Fibroblast of gingiva (primary cell): Measurements from ENCODE around the gene EIF2A.
"Not testable (repeated sequence)": the region's sequence is repeated elsewhere in the genome, so short reads cannot be mapped to it uniquely, and the experiment has no call there.

Experiments
- DNase-seq: peaks from one replicate; pipeline ENCODE4 v3.0.0-alpha.2; 2011; ENCODE audit warnings: low read depth

The EIF2A gene

DNA sequence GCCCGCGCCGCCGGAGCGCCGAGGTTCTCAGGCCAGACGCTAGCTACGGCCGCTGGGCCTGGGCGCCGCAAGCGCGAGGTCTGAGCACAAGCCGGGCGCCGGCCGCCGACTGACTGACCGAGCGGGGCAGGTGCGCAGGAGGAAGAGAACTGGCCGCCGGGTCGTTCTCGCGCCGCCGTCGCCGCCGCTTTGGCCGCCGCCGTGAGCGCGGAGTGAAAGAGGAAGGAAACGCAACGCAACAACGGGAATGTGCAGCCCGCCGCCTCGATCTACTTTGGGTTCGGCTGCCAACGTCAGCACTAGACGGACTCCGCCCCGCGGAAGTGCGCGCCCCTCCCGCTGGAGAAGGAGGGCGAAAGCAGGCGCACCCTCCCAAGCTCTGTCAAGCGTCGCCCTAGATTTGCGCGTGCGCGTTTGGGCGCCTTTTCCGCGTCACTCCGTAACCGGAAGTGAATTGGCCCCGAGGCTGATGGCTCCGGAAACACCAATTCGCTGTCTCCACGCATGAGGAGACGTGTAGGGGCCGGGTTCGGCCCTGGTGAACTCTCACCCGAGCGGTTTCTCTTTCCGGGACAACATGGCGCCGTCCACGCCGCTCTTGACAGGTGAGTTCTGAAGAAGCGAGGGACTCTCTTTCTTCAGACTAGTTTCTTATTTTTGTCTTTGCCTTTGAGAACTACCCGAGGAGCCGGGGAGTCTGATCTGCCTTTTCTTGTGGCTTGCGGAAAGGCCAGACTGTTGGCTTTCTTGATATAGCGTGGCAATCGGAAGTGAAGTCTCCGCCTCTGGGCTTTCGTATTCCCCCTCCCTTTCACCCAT, at the start of gene EIF2A, which contains the start of gene SERP1:
TSS of gene EIF2A (plus strand) at position 562 of the 819 bp plus-strand sequence. CDS start at position 578, 16 bp downstream.
TSS of gene SERP1 (minus strand) at position 271 of the 819 bp plus-strand sequence. CDS start 361 bp downstream, outside the sequence.
- DNase-seq = peak; percentile 99

DNA sequence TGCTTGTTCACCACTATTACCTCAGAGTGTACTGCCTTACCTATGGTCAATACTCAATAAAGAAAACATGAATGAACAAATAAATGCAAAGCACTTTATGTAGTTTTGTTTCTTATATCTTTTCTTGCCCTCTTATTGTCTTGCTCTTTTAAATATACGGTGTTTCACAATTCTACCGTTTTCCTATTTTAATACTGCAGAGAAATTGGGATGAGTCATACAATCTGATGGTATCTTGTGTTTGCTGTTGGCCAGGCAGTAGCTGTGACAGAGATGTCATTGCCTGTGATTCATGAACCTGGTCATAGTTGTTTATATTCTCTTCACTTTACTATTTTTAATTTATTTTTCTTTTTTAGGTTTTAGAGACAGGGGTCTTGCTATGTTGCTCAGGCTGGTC, 48.6 kb upstream of the EIF2A start:
- DNase-seq = peak; percentile 44

DNA sequence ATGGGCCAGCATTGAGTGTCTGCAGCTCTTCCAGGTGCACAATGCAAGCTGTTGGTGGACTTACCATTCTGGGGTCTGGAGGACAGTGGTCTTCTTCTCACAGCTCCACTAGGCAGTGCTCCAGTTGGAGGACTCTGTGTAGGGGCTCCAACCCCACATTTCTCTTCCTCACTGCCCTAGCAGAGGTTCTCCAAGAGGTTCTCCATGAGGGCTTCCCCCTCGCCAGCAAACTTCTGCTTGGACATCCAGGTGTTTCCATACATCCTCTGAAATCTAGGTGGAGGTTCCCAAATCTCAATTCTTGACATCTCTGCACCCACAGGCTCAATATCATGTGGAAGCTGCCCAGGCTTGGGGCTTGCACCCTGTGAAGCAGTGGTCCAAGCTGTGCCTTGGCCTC, 45.6 kb upstream of the EIF2A start:
- not testable (repeated sequence) for DNase-seq

DNA sequence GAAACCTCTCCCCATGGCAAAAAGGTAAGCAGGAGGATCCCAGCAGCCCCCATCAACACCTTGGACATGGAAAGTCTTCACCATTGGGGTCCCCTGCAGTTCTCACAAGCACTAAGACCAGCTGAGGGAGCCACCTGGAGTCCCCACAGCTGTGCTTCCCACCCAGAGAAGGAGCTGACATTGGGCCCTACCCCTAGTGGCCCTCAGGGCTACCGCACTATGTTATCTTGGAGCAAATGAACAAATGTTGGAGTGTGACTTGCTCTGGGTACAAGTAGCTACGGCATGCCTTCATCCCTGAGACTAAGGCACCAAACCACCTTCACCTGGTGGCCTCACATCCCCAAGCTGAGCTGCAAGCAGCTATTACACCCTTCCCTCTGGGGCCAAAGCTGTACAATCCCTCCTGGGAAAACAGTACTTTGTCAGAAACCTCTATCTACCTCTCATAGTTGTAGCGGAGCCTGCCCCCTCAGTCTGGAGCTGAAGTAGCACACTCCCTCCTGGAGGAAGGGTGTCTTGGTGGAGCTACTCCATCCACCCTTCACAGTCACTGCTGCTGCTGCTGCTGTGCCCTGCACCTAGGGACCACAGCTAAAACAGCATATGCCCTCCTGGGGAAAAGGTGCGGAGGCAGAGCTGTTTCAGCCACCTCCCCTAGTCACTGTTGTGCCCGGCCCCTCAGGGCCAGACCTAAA, 43.0 kb upstream of the EIF2A start:
- no peak for DNase-seq

DNA sequence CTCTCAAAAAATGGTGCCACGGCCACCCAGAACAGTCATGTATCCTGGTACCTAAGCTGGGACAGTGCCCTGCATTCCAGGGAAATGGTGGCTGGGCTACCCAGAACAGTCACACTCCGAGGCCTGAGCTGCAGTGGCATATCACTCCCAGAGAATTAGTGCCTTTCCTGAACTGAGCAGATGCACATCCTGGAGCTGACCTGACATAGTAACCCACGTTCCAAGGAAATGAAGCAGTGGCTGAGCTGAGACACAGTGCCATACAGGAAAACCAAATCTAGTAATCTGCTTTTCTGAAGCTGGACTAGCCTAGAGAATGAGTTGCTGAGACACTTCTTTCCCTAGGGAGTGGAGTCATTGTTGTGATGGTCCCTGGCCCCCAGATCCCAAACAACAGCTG, 42.1 kb upstream of the EIF2A start:
- no peak for DNase-seq

DNA sequence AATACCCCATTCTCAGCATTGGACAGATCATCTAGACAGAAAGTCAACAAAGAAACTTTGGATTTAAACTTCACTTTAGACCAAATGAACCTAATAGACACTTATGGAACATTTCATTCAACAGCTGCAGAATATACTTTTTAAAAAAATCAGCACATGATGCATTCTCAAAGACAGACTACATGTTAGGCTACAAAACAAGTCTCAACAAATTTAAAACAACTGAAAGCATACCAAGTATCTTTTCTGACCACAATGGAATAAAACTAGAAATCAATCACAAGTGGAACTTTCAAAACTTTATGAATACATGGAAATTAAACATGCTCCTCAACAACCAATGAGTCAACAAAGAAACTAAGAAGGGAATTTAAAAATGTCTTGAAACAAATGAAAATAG, 38.2 kb upstream of the EIF2A start:
- DNase-seq = no peak

DNA sequence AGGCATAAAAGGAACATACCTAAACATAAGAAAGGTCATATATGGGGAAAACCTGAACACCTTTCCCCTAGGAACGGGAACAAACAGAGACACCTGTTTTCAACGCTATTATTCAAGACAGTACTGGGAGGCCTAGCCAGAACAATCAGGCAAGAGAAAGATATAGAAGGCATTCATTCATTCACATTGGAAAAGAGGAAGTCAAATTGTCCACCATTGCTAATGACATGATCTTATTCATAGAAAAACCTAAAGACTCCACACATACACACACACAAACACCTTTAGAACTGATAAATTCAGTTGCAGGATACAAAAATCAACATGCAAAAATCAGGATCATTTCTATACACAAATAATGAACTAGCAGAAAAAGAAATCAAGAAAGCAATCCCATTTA, 36.8 kb upstream of the EIF2A start:
- DNase-seq = no peak

DNA sequence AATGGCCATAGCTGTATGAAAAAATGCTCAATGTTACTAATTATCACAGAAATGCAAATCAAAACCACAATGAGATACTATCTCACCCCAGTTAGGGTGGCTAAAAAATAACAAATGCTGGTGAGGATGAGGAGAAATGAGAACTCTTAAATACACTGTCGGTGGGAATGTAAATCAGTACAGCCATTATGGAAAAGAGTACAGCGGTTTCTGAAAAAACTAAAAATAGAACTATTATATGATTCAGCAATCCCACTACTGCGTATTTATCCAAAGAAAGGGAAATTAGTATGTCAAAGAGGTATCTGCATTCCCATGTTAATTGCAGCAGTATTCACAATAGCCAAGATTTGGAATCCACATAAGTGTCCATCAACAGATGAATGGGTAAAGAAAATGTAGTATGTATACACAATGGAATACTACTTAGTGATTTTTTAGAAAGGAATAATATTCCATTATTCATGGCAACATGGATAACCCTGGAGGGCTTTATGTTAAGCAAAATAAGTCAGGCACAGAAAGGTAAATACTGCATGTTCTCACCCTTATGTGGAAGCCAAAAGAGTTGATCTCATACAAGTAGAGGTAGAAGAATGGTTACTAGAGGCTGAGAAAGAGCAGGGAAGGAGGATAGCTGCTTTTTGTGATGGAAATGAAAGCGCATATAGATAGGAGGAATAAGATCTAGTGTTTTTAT, 35.3 kb upstream of the EIF2A start:
- no peak for DNase-seq

DNA sequence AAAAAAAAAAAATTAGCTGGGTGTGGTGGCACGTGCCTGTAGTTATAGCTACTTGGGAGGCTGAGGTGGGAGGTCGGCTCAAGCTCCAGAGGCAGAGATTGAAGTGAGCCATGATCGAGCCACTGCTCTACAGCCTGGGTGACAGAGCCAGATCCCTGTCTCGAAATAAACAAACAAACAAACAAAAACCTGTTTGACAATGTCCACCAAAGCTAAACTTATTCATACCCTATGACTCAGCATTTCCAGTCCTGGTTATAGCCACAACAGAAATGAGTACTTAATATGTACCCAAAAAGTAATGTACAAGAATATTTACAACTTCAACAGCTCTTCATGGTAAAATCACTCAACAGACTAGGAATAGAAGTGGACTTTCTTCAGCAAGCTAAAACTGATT, 31.4 kb upstream of the EIF2A start:
- no peak for DNase-seq

DNA sequence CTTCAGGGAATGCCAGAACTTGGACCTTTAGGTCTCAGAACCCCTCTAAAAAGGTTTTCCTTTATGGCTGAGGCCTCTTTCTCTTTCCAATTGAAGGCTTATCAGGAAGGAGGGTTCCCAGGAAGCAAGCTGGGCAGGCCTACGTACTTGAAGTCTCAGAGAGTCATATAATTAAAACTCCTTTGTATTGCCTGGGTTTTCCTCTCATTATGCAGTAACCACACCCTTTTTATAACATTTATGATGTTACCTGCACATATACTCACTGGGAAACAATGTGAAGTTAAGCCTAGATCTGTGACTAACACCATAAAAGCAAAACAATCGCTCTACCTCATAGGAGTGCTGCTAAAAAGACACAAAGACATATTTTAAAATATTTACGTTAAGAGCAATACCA, 27.6 kb upstream of the EIF2A start:
- DNase-seq = no peak

DNA sequence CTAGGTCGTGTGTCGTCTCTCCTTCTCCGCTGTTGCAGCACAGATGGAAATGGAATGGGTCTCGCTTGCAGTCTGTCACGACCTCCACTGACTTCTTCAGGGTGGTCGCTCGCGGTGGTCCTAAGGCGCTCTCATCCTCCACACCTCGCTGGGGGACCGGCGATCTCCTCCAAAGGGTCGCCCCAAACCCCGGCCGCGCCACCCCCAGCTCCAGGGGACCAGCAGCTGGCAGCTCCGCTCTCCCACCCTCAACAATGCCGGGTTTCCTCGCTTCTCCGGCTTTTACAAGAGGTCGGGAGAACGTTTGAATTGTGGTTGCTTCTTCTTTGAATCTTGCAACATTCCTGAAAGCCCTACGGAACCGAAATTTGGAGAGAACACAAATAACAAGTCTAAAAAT, 26.2 kb upstream of the EIF2A start:
- no peak for DNase-seq

DNA sequence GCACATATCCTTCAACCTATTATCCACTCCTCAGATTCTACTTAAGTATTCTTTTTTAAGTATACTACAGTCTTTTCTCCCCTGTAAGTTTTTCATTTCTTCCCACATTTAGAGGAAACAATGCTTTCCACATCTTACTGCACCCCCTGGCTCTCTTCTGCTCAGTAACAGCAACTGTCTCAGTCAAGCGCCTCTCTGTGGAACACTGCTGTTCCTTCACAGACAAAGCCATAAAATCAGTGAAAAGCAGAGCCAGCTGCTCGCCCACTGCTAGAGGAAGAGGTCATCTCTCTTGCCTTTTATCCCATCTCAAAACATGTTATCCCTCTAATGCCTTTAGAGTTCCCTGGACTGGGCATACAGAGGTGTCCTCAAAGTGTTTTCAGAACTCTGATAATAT, 25.1 kb upstream of the EIF2A start:
- no peak for DNase-seq

DNA sequence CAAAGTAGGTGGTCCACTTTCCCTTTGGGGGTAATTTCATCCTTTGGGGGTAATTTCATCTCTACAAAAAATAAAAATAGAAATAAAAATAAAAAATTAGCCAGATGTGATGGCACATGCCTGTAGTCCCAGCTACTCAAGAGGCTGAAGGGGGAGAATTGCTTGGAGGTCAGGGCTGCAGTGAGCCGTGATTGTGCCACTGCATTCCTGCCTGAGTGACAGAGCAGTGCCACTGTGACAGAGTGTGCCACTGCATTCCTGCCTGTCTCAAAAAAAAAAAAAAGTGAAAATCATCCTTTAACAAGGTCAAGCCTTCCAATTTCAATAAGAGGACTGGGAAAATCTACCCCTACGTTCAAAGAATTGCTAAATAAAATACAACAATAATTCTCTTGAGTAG, 23.0 kb upstream of the EIF2A start:
- no peak for DNase-seq

DNA sequence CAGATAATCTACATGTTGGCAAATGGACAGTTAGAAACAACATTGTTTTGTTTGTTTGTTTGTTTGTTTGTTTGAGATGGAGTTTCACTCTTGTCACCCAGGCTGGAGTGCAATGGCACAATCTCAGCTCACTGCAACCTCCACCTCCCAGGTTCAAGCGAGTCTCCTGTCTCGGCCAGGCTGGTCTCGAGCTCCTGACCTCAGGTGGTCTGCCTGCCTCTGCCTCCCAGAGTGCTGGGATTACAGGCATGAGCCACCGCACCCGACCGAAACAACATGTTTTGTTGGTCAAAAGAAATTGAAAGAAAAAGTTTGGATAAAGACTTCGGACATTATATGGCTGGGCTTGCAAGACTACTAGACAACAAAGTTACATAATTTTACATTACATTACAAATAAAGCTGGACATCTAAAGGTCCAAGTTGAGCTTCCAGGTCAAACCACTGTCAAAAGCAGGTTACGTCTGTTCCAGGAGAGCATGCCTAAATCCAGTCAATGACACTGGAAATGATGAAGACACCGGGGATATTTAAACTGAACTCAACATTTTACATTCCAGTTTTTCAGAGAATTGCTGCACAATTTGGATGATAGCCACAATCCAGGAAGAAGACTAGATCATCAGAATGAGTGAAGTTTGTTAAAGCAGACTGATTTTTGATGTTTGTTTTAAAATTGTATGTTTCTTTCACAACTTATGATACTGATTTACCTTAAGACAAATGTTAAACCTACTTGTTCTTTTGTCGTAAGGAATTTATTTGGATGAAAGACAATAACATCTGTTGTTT, 18.9 kb upstream of the EIF2A start:
- peak; percentile 49 for DNase-seq

DNA sequence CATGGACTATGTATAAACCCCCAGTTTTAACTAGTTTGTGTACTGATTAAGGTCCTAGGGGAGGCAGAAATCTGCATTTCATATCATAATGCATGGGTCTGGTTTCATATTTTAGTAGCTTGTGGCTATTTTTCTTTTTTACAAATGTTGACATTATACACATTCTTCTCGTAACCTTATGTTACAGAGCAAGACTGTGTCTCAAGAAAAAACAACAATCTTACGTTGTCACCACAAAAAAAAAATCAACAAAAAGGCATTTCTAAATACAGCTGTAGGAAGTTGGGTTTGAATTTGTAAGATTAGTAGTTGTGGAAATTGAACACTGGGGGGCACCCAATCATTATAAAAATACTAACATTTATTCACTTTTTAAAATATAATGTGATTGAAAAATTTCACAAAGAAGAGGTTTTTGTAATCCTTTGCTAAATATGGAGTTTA, 18.2 kb upstream of the EIF2A start:
- DNase-seq = peak; percentile 87

DNA sequence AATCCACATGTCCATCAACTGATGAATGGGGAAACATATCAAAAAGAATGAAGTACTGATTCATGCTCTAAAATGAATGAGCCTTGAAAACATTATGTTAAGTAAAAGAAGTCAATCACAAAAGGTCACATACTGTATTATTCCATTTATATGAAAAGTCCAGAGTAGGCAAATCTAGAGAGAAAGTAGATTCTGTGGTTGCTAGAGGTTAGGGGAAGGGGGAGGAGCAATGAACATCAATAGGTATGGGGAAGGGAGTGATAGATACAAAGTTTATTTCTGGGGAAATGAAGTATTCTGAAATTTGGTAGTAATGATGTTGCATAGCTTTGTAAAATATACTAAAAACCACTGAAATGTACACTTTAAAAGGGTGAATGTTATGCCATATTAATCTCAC, 14.8 kb upstream of the EIF2A start:
- DNase-seq = no peak

DNA sequence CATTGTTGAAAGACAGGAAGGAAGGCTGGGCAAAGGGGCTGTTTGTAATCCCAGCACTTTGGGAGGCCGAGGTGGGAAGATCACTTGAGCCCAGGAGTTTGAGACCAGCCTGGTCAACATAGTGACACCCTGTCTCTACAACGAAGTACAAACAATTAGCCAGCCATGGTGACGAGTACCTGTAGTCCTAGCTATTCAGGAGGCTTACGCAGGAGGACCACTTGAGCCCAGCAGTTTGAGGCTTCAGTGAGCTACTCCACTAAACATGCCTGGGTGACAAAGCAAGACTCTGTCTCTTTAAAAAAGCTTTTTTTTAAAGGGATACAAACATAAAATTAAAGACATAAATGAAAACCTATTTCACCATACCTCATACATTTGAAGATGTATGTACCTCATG, 11.4 kb upstream of the EIF2A start:
- no peak for DNase-seq

DNA sequence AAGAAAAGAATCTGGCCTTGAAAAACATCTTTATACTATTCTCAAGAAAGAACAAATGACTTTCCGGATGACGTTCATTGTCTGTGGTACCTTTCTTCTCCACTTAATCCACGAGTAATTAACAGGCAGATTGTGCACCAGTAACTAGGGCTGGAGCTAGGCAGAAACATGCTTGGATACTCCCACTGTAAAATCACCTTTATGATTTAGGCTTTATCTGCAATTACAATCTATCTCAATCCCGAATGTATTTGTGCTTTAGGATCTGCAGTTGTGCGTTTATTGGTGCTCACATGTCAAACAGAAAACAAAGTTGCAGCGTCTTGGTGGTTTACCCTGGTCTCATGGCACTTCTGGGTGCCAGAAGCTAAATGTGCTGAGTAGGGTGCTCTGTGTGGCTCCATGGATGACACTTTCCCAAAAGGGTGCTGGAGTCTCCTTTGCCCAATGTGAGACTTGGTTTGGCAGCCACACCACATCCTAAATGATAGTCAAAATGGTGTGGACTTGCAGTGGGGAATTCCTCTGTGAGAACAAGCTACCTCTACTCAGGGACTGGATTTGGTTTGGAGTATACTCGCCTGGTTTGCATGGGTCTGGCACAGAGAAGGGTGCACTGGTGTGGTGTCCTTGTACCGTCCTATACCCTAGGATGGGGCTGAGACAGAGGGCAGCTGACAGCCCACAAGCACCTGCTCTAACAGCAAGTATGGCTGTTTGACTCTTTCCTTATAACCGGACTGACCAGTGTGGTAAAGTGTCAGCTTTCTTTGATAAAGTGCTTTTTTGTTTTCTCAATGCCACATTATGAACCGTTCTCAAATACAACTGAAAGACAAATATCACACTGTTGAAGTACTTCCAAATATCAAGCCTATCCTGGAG, 8.0 kb upstream of the EIF2A start:
- DNase-seq = no peak

DNA sequence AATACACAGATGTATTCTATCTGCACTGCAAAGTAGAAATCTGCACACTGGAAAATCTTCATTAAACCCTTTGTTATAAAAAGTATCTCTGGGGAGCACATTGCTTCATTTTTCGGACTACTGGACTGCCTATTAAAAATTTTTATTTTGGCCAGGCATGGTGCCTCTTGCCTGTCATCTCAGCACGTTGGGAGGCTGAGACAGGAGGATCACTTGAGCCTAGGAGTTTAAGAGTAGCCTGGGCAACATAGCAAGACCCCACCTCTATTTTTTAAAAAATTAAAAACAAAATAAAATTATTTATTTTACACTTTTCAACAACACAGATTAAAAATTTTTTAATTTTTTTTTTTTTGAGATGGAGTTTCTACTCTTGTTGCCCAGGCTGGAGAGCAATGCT, 6.3 kb upstream of the EIF2A start:
- no peak for DNase-seq

DNA sequence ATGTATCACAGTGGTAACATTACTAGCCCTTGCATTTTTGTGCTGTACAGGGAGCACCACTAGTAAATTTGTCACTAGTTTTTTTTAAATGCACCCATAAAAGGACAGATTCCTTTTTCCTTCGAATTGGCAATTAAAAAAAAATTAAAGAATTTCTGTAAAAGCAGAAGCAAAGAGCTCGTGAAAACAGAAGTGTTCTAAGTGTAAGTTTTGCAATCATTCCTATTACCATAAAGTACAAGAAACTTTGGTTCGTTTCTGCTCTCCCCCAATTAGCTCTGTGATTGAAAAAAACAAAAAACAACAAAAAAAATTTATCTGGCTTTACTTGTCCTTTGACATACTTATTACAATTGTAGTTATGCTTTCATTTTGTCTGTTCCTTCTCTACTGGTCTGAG, 5.6 kb upstream of the EIF2A start:
- DNase-seq = no peak

DNA sequence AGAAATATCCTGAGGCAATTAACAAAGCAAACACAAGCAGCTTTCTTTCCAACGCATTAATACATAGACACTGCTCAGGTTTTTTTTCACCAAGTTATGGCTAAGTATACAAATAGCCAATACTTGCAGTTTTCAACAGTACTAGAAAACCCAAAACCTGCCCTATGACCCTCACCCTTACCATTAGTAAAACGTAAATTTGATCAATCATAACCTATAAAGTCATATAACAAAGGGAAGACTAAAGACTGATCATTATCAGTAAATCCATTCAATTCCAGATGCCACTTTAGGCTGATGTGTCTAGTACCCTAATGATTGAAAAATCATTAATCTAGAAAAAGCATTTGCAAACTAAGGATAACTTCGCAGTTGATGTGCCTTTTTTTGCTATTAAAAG, 3.5 kb upstream of the EIF2A start:
- DNase-seq = no peak
